Measurements from ENCODE around the gene NDUFB1.

NDUFB1 gene

GRCh38 chr14:92121670-92122350 lies at the start of gene NDUFB1, which contains the start of gene CPSF2:
TSS of gene NDUFB1 (minus strand) at chr14:92121706. CDS start at chr14:92117637, 4,069 bp downstream.
TSS of gene CPSF2 (plus strand) at chr14:92121969. CDS start at chr14:92130985, 9,016 bp downstream.
- intact Hi-C loops (cut with DNase I): loop anchor here (1.0 to 10.0 kb wide), 3 partner anchors 16 to 673 kb away; partner anchors contain the start of genes ATXN3 and GOLGA5
- DNase-seq: peak; percentile 83 to 98 (median 88)

GRCh38 chr14:92164958-92165357 lies 43.5 kb upstream of the NDUFB1 start:
- intact Hi-C loops (cut with DNase I): no loop called here
- DNase-seq: no peak

GRCh38 chr14:92161521-92161920 lies 40.0 kb upstream of the NDUFB1 start:
- intact Hi-C loops (cut with DNase I): no loop called here
- DNase-seq: no peak

GRCh38 chr14:92160619-92161018 lies 39.1 kb upstream of the NDUFB1 start:
- intact Hi-C loops (cut with DNase I): no loop called here
- DNase-seq: no peak

GRCh38 chr14:92154283-92154942 lies 32.9 kb upstream of the NDUFB1 start:
- DNase-seq: no peak
- intact Hi-C loops (cut with DNase I): no loop called here

- no peak for DNase-seq
- intact Hi-C loops (cut with DNase I): no loop called here
Measured at GRCh38 chr14:92153581-92153980, 32.1 kb upstream of the NDUFB1 start.

GRCh38 chr14:92144708-92145107 lies 23.2 kb upstream of the NDUFB1 start:
- DNase-seq: no peak
- intact Hi-C loops (cut with DNase I): no loop called here

GRCh38 chr14:92143962-92144361 lies 22.5 kb upstream of the NDUFB1 start:
- intact Hi-C loops (cut with DNase I): no loop called here
- DNase-seq: no peak

- intact Hi-C loops (cut with DNase I): no loop called here
- DNase-seq: no peak
Measured at GRCh38 chr14:92143309-92143708, 21.8 kb upstream of the NDUFB1 start.

GRCh38 chr14:92135269-92135668 lies 13.8 kb upstream of the NDUFB1 start:
- intact Hi-C loops (cut with DNase I): loop anchor here (5.0 kb wide), 1 partner anchor 547 kb away; no protein-coding TSS in a partner anchor

GRCh38 chr14:92134456-92134855 lies 12.9 kb upstream of the NDUFB1 start:
- intact Hi-C loops (cut with DNase I): no loop called here
- DNase-seq: no peak

More at GRCh38 chr14:92135269-92135668, 13.8 kb upstream of the NDUFB1 start:
- no peak for DNase-seq

- DNase-seq: no peak
- intact Hi-C loops (cut with DNase I): loop anchor here (10.0 kb wide), 2 partner anchors 332 to 672 kb away; partner anchors contain the start of gene GOLGA5
Measured at GRCh38 chr14:92122761-92123160, 1.3 kb upstream of the NDUFB1 start.

GRCh38 chr14:92122351-92122677 lies 808 bp upstream of the NDUFB1 start:
- intact Hi-C loops (cut with DNase I): loop anchor here (10.0 kb wide), 2 partner anchors 332 to 672 kb away; partner anchors contain the start of gene GOLGA5
- no peak for DNase-seq

GRCh38 chr14:92121207-92121669 lies 268 bp downstream of the NDUFB1 start:
- peak in 9 of 10 donors; percentile 23 to 91 (median 38) for DNase-seq
- intact Hi-C loops (cut with DNase I): loop anchor here (1.0 to 10.0 kb wide), 3 partner anchors 15 to 674 kb away; partner anchors contain the start of genes ATXN3 and GOLGA5

GRCh38 chr14:92109490-92109889 lies 12.0 kb downstream of the NDUFB1 start:
- no peak for DNase-seq
- intact Hi-C loops (cut with DNase I): no loop called here

- DNase-seq: no peak
- intact Hi-C loops (cut with DNase I): no loop called here
Measured at GRCh38 chr14:92108345-92109254, 12.9 kb downstream of the NDUFB1 start.

- peak; percentile 95 to 99 (median 99) for DNase-seq
- intact Hi-C loops (cut with DNase I): loop anchor here (1.0 kb wide), 2 partner anchors 15 to 66 kb away; partner anchors contain the start of genes CPSF2, NDUFB1 and TRIP11
Measured at GRCh38 chr14:92106143-92106926, 15.2 kb downstream of the NDUFB1 start, which contains the start of gene ATXN3. TSS of gene ATXN3 (minus strand) at chr14:92106582. CDS start at chr14:92106552, 30 bp downstream.

- intact Hi-C loops (cut with DNase I): loop anchor here (1.0 kb wide), 2 partner anchors 15 to 66 kb away; partner anchors contain the start of genes CPSF2, NDUFB1 and TRIP11
- peak in 2 of 10 donors; percentile 21 to 23 for DNase-seq
Measured at GRCh38 chr14:92105893-92106142, 15.7 kb downstream of the NDUFB1 start.

- DNase-seq: no peak
- intact Hi-C loops (cut with DNase I): no loop called here
Measured at GRCh38 chr14:92105073-92105892, 16.2 kb downstream of the NDUFB1 start.

All from posterior cingulate gyrus (tissue), 11 donors.